SKM-1 treated with dmso at 0.1 percent for 144 hours (cell line): ENCODE measurements around the gene PABPC1L.
"Not testable (repeated sequence)": the region's sequence is repeated elsewhere in the genome, so short reads cannot be mapped to it uniquely, and the experiment has no call there.

Experiments
- DNase-seq: peaks from one replicate; lab custom pipeline; 2025; ENCODE audit not compliant: unreplicated experiment; lab: John Stamatoyannopoulos, UW

Gene PABPC1L

DNA sequence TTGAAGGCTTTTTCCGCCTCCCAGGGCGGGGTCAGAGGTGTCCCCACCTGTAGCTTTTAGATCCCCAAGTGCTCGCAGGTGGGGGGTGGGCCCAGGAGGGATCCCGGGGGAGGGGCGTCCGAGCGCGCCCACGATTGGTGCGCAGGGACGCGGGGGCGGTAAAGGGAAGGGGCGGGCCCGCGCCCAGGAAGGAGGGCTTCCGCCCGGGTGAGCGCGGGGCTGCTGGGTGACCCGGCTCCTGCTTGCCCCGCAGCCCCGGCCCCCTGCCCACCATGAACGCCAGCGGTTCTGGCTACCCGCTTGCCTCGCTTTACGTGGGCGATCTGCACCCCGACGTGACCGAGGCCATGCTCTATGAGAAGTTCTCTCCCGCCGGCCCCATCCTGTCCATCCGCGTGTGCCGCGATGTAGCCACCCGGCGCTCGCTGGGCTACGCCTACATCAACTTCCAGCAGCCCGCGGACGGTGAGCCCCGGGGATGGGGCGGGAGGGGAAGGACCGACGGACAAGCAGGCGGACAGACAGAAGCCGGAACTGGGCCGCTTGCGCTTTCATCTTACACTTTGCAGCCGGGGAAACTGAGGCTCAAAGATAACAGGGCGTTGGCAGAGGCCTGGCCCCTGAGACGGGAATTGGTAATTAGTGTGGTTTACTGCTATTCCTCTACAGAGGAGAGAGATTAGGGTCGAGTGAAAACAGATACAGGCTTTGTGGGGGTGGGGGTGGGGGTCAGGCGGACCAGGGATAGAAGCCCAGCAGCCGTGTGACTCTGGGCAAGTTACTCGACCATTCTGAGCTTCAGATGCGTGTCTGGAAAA lies at the start of gene PABPC1L:
PABPC1L (plus strand) TSS at position 189 of the 818 bp plus-strand sequence; CDS start at position 273, 84 bp downstream.
- DNase-seq = peak; percentile 27

DNA sequence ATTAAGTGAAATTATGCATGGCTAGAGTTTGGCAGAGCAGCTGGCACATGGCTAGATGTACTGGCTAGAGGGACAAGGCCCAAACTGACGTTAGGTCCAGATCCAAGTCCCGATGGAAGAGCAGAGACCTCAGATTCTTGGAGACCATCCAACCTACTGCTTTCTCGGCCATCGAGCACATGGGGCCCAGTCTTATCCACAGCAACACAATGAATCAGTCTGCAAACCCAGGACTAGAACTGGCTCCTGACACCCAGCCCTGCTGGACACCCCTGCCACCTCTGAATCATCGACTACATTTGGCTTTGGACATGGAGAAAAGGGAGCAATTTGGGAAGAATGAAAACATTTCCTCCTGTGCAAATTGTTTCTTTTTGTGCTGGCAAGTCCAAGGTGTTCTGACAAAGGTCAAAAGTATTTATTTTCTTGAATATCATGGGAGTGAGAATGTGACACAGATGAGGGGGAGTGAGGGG lies 48.3 kb upstream of the PABPC1L start:
- no peak for DNase-seq

DNA sequence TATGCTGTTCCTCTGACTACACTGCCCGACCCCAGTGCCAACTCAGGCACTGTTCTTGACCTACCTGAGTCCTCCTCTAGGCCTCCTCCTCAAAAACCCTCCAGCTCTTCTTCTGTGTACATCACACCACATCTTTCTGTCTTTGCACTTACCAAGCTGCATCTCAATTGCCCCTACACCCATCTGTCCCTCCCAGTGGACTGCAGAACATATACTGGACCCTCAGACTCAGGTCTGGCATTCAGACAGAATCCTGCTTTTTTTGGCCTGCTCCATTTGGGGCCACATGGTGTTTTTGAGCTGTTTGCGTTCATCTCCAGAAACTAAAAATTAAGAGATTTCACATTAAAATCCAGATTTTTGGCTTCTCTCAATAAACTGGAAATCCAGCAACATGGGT lies 47.6 kb upstream of the PABPC1L start:
- DNase-seq = no peak

DNA sequence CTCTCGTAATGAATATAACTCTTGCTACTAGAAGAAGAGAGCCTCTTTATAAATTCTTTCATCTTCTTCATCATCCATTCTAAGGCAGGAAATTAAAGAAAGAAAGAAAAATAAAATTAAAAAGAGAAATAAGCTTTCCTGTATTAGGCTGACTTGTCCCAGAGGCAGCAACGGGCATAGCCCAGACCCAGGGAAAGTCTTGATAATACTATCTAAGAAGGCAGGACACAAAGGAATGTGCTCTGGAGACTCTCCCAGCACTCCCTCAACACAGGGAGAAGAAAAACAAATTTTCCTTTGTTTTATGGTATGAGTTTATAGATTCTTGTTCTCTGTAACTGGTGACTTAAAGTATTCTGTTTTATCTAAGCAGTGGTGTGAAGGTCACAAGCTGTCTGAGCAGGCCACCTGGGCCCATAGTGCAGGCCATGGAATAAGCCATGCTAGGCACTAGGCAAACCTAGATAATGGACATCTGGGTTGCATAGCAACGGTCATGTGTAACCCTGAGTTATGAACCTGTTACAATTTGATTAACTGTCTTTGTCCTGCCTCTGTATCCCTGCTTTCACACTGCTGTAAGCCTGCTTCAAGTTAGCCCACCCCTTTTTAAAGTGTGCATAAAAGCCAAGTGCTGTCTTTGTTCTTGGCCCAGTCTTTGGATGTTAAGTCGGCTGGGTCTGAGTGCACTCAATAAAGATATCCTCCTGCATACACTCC lies 46.3 kb upstream of the PABPC1L start:
- not testable (repeated sequence) for DNase-seq

DNA sequence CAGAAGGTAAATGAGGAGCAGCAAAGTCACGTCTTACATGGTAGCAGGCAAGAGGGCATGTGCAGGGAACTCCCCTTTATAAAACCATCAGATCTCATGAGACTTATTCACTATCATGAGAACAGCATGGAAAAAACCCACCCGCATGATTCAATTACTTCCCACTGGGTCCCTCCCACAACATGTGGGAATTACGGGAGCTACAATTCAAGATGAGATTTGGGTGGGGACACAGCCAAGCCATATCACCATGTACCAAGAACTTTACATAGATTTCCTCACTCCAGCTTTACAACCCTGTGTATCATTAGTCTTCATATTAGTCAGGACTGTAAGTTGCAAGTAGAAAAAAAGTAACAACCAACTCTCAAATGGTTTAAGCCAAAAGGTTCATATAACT lies 45.4 kb upstream of the PABPC1L start:
- DNase-seq = not testable (repeated sequence)

DNA sequence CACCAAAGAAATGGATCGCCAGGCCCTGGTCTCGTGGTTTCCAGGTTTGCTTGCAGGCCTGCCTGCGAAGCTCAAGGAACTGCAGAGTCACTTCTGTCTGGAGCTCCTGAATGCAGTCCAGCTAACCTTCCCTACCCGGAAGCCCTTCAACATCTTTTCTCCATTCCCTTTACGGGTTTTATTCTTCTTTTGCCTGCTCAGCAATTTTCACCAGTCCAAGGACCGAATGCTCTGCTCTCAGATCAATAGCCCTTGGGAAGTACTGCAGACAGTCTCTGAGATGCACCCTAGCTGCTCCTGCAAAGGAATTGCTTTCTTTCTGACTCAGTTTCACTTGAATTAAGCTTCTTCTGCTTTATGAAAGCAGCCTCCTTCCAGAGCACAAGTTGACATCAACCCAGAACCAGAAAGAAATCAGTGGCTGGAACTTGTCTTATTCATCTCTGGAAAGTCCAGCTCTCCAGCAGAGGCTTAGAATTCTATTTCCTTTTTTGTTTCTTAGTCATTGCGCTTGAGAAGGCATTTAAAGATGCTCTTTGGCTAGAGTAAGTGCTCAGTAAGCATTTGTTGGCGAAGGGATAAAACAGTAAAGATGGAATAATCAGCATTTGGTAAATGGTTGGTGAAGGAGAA lies 43.0 kb upstream of the PABPC1L start:
- no peak for DNase-seq

DNA sequence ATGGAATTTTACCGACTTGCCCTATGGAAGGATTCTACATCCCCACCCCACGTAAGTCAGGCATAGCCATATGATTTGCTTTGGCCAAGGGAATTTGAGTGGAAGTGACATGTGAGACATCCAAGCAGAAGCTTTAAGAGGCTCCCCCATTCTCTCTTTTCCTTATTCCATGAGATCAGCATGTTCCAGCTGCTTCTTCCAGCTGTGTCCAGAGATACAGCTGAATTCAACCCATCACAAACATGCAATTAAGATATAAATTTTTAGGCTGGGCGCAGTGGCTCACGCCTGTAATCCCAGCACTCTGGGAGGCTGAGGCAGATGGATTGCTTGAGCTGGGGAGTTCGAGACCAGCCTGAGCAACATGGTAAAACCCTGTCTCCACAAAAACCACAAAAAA lies 40.4 kb upstream of the PABPC1L start:
- DNase-seq = no peak

DNA sequence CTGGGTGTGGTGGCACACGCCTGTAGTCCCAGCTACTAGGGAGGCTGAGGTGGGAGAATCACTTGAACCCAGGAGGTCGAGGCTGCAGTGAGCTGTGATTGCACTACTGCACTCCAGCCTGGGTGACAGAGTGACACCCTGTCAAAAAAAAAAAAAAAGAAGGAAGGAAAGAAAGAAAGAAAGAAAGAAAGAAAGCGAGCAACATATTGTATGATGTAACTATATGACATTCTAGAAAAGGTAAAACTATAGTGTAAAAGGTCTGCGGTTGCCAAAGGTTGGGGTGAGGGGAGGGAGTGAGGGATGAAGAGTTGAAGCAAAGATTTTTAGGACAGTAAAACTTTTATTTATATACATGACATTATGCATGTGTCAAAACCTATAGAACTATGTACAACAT lies 27.5 kb upstream of the PABPC1L start:
- not testable (repeated sequence) for DNase-seq

DNA sequence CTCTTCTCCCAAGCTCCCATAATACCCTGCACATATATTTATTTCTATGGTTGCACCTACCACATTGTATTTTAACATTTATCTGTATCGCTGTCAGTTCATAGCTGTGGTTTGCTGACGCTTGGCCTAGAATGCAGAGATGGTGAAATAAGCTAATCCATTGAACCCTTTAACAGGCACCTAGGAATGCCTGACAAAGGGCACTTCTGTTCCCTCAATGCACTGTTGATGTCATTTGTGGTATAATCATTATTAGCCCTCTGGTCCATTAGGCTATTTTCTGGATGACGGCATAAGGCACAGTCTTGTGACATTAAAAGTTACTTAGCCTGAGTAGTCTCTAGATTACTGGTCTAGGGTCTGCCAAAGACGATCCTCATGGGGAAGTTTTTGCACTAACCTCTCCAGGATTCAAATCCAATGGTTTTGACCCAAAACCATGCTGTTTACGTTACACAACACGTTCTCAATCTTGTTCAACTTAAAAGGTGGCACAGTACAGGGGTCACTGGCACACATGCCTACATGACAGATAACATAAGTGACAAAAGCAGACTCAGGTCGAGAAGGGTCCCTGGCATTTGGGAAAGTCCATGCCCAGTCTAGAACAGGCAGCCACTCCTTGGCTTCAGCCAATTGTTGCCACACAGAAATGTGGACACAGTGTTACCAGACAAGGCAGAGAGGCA lies 26.5 kb upstream of the PABPC1L start:
- DNase-seq = no peak

DNA sequence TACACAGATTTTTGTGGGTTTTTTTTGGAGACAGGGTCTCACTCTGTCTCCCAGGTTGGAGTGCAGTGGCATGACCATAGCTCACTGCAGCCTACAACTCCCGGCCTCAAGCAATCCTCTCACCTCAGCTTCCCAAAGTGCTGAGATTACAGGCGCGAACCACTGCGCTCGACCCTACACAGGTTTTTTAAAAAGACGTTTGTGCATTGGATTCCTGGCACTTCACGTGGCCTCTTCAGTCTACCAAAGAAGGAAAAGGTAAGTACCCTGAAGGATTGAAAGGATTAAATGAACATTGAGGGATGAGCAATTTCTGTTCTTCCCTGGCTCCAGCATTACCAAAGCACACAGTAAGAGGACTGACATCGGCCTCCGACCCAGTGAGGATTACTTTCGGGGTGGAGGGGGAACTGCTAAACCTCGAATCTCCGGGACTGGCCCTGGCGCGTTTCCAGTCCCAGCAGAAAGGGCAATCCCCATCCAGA lies 24.9 kb upstream of the PABPC1L start:
- no peak for DNase-seq

DNA sequence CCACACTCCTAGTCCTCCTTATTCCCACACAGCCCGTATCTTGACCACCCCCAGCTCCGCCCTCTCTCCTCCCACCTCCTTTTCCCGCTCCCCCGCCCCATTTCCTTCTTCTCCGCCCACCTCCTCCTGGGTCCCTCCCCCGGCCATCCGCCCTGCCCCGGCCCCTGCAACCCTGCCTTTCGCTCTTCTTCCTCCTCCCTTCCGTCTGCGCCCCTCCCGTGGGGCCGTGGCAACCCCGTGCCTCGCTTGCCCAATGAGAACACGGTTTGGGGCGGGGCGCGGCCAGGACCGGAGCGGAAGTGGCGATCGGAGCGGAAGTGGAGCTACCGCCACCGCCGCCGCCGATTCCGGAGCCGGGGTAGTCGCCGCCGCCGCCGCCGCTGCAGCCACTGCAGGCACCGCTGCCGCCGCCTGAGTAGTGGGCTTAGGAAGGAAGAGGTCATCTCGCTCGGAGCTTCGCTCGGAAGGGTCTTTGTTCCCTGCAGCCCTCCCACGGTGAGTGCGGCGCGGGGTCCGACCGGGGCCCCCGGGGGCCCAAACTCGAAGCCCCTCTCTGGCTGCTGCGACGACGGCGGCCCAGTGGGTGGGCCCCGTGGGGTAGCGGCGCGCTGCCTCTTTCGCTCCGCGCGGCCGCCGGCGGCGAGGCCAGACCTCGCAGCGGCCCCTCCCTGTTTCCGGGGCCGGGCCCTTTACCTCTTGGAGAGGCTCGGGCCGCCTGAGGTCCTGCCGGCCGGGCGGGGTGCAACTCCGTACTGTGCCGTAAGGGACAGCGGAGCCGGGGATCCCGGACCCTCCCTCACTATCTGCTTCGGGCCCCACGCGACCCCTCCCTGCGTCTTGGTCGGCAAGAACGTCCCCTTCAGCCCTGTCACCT lies 24.2 kb upstream of the PABPC1L start, which contains the start of gene YWHAB:
YWHAB (plus strand) TSS at position 314 of the 874 bp plus-strand sequence. CDS start 15,829 bp downstream, outside the sequence.
- DNase-seq = peak; percentile 98

DNA sequence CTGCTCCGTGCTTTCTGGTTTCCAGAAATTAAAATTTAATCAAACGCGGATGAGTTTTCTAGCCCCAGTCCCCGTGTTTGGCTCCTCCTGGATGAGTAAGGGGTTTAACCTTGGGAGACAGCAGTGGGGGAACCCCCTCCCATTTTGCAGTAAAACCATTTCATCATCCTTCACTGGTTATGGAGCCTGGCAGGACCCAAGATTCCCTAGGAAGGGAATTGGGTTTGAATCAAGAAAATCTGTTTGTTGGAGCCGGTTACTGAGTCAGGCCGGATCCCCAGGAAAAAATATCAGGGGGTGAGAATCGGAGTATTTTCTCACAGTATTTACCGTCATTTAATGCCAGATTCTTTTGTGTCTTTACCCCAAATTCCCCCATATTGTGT lies 23.6 kb upstream of the PABPC1L start:
- no peak for DNase-seq

DNA sequence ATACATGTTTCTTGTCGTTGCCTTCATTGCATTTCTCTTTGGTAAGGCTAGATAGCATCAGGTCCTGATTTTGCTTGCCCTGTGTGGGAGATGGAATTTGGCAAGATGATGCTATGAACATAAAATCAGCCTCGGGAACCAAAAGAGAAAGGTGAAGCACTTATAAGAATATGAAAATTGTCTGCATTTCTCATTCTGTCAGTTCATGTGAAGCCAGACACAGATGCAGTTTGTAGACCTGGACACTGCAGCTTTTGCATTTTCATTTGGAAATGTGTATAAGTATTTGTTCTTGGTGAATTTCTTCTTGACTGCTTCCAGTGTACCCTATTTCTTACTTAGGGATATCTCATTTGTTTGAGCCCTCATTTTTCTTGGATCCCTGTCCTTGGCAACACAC lies 23.0 kb upstream of the PABPC1L start:
- no peak for DNase-seq

DNA sequence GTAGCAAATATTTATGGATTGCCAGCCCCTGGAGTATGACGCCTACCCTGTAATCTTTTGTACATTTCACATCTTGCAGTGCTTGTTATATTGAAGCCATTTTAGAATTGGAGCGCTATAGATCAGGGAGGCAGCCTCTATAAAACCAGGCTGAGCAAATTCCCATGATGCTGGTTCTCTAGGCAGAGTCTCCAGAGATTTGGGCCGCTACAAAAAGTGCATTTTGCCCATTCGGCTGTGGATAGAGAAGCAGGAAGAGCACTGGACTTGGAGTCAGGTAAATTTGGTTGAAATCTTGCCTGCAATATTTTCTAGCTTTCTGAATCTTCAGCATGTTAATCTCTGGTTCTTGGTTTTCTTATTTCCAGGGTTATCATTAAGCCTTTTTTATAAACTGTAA lies 22.4 kb upstream of the PABPC1L start:
- no peak for DNase-seq

DNA sequence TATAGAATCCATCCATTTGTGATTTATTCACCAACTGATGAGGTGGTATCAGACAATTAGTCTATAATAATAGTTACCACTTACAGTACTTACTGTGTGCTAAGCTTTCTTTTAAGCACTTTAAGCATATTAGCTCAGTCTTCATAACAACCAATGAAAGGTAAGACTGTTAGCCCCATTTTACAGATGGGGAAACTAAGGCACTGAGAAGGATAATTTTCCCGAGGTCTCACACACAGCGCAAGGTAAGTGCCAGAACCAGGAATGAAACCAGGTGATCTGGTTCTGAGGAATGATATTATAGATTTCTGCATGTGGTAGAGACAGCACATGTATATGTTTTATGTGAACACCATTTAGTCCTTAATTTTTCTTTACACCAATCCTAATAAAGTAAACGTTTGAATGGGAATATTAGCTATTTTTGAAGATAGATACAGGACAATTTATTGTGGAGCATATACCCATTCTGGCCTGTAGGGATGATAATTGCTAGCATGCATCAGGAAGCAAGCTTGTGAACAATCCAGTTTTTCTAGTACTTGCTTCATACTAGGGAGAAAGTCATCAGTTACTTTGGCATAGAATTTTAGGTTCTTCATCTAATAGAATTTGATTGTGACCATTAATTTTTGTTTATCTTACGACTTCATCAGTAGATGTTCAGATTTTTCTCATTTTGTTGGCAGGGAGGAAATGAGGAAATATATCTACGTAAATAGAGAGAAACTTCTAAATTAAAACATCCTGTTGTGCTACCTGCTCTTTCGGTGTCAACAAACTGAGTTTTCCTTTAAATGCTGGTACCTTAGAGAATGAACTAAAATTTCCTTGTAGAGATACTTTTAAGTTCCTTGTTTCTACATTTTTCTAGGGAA lies 21.4 kb upstream of the PABPC1L start:
- no peak for DNase-seq

DNA sequence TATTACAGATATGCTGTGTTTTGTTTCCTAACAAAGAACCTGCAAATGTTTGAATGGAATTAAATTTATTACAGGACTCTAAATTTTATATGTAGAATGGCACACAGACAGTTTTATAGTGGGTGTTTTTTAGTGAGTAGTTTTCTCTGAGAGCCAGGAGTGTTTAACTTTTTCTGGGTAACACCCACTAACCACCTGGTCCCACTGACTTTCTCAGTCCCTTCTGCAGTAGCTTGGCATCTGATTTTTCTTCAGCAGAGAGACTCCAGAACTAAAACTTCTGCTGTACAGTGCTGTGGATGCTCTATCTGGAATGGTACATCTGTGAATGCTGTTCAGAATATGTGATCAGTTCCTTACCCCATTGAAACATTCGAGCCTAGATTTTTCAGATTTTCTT lies 18.0 kb upstream of the PABPC1L start:
- no peak for DNase-seq

DNA sequence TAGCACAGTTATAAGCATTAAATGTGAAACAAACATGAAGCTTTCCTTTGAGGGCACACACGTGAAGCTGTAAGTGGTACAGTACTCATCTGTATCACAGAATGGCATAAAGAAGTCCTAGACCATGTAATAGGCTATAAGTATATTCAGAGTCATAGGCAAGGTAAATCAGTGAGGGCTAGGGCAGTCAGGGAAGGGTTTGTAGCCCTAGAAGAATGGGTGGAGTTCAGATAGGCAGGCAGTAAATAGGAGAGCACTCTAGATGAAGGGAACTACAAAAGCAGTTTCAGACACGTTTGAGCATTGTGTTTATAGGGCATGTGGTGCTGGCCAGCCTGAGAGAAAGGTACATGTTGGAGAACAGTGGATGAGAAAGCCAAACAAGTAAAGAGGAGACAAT lies 14.9 kb upstream of the PABPC1L start:
- no peak for DNase-seq

DNA sequence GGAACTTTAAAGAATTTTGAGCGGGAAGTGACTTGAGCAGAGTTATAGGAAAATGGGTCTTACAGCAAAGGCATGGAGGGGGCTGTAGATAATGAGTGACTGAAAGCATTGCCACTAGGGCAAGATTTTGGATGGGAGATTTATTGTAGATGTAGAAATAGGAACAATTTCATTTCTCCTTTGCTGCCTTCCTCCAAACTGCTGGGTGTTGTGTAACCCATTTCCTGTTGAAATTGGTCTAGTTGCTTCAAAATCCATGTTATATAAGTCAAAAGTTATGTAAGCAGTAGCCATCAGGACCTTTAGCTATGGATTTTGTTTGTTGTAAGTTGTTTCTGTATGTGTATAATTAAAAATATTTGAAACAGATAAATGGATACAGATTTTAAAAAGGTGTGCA lies 13.3 kb upstream of the PABPC1L start:
- peak; percentile 89 for DNase-seq

DNA sequence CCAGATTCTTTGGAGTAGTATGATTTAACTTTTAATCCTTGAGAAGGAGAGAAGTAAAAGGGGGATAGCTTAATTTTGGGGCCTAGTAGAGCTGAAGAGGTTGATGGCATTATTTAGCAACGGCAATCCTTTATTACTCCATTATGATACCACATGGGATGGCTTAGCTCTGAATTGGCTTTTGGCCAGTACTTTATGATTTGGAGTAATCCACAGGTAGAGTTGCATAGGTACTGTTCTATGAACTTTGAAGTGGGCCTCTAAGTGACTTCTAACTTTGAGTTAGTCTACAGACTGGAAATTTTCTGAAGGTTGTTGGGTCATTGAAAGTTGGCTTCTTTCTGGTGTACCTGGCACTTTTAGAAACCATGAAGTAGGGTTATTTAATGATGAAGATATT lies 12.7 kb upstream of the PABPC1L start:
- no peak for DNase-seq
